AG09319 (cell line): ENCODE data around the gene ICAM1.
"Not testable (repeated sequence)": the region's sequence is repeated elsewhere in the genome, so short reads cannot be mapped to it uniquely, and the experiment has no call there.

ENCODE experiments used
- DNase-seq: peaks from one replicate; pipeline ENCODE4 v3.0.0-alpha.2; 2010; ENCODE audit warnings: low read depth; ENCODE audit errors: extremely low read depth
- TF ChIP-seq, protein P1 (sequence below): IDR thresholded peaks from 2 replicates; pipeline ENCODE4 v1.5.1; 2011; ENCODE audit warnings: low read depth, mild to moderate bottlenecking, inconsistent platforms, low read length, moderate library complexity

The ICAM1 gene

DNA sequence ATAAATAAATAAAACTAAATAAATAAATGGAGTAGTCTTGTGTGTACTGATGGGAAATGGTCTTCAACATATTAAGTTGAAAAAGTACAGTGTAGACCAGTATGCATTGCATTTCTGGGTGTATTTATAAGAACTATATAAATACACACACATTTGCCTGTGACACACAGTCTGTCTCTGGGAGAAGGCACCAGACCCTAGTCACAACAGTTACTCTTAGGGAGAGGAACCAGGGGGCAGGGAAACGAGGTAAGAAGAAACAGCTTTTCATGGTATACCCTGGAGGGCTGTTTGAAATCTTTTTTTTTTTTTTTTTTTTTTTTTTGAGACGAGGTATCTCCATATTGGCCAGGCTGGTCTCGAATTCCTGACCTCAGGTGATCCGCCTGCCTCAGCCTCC, 37.0 kb upstream of the ICAM1 start:
- TF ChIP-seq, protein P1, sequence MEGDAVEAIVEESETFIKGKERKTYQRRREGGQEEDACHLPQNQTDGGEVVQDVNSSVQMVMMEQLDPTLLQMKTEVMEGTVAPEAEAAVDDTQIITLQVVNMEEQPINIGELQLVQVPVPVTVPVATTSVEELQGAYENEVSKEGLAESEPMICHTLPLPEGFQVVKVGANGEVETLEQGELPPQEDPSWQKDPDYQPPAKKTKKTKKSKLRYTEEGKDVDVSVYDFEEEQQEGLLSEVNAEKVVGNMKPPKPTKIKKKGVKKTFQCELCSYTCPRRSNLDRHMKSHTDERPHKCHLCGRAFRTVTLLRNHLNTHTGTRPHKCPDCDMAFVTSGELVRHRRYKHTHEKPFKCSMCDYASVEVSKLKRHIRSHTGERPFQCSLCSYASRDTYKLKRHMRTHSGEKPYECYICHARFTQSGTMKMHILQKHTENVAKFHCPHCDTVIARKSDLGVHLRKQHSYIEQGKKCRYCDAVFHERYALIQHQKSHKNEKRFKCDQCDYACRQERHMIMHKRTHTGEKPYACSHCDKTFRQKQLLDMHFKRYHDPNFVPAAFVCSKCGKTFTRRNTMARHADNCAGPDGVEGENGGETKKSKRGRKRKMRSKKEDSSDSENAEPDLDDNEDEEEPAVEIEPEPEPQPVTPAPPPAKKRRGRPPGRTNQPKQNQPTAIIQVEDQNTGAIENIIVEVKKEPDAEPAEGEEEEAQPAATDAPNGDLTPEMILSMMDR: no peak
- DNase-seq: no peak

GRCh38 chr19:10235003-10235402, 35.9 kb upstream of the ICAM1 start:
- DNase-seq: no peak
- TF ChIP-seq, protein P1: no peak

GRCh38 chr19:10235409-10235808, 35.5 kb upstream of the ICAM1 start:
- DNase-seq: not testable (repeated sequence)

- TF ChIP-seq, protein P1: no peak
- DNase-seq: no peak
Measured at GRCh38 chr19:10237702-10238101, 33.2 kb upstream of the ICAM1 start.

GRCh38 chr19:10238172-10238783, 32.6 kb upstream of the ICAM1 start:
- TF ChIP-seq, protein P1: no peak
- DNase-seq: no peak

GRCh38 chr19:10241826-10242449, 29.0 kb upstream of the ICAM1 start:
- DNase-seq: not testable (repeated sequence)

DNA sequence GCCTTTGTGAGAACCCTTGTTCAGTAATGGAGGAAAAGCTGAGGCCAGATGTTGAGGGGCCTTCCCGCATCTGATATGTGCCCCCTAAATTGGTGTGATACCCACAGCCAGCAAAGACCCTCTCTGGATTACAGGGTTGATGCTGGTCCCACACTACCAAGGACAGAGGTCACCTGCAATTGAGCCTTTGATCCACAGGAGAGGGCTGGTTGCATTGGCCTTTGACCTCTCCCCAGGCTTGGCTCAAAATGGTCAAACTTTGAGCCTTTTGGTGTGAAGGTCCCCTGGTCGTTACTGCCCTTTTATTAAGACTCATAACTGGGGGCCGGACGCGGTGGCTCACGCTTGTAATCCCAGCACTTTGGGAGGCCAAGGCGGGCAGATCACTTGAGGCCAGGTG, 27.3 kb upstream of the ICAM1 start:
- no peak for DNase-seq
- TF ChIP-seq, protein P1: no peak

DNA sequence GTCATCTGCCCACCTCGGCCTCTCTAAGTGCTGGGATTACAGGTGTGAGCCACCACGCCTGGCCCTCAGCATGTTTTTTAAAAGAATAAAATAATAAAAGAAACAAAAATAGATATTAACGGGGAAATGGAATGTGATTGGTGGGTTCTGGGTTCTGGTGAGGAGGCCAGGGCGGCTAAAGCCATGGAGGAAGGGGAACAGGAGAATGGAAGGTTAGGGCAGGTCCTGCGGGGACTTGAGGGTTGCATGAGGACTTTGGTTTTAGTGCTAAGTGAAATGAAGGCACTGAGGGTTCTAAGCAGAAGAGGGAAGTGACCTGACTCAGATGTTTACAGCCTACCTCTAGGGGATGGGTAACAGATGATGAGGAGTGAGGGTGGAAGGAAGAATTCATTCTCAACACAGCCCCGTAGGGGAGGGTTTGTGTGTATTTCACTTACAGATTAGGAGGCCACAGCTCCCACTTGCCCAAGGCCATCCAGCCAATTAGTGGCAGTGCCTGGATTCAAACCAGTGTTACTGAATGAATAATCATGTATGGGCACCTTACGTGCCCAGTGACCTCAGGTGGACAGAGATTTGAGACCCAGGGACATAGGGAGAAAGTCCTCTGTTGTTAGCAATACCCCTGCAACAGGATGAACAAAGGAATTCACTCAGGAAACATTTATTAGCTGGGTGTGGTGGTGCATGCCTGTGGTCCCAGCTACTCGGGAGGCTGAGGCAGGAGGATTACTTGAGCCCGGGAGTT, 25.6 kb upstream of the ICAM1 start:
- DNase-seq: no peak
- TF ChIP-seq, protein P1: no peak
